GM10266 (cell line): ENCODE measurements around the gene TMEM19.

Experiments used
- DNase-seq: peaks from one replicate; pipeline ENCODE4 v3.0.0; 2012; ENCODE audit errors: extremely low spot score
- TF ChIP-seq, protein P1 (sequence below): IDR thresholded peaks from 2 replicates; pipeline ENCODE4 v1.5.1; 2012; ENCODE audit warnings: mild to moderate bottlenecking, low read depth; ENCODE audit not compliant: control insufficient read depth, insufficient read depth; ENCODE audit errors: missing control alignments

The TMEM19 gene

DNA sequence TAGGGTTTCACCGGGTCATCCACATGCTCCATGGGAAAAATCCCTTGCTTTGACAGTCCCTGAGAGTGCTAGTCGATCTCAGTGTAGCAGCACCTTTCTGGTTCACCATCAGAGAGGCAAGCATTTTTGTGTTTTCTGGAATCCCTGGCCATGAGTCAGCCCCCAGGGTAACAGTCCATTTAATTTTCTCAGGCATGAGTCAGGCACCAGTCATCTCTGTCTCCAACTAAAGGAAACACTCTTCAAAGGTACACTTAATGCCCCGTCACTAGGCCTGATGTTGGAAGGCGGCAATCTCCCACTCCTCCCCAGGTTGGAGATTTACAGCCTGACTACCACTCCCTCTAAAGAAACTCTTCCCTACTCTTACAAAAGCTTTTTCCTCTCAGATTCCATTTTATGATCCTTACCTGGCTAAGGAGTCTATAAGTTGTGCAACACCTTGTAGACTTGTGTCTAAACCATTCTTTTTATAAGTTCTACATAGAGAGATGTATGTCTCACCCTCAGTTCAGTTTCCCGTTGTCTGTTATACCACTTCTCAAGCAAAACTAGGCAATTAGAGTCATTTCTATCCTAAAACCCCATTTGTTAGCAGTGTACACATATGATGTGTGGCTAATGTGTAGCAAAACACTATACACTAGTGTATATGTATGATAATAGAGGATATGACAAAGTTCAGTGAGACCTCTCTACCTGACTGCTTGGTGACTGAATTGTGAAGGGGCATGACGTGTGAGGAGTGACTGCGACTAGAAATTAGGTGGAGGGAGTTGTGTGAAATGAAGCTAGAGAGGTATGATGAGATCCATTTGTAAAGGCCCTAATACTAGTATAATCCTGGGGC is 24.6 kb downstream of the TMEM19 start:
- no peak for DNase-seq

GRCh38 chr12:71718611-71719010 is 32.7 kb downstream of the TMEM19 start:
- no peak for DNase-seq
- TF ChIP-seq, protein P1, sequence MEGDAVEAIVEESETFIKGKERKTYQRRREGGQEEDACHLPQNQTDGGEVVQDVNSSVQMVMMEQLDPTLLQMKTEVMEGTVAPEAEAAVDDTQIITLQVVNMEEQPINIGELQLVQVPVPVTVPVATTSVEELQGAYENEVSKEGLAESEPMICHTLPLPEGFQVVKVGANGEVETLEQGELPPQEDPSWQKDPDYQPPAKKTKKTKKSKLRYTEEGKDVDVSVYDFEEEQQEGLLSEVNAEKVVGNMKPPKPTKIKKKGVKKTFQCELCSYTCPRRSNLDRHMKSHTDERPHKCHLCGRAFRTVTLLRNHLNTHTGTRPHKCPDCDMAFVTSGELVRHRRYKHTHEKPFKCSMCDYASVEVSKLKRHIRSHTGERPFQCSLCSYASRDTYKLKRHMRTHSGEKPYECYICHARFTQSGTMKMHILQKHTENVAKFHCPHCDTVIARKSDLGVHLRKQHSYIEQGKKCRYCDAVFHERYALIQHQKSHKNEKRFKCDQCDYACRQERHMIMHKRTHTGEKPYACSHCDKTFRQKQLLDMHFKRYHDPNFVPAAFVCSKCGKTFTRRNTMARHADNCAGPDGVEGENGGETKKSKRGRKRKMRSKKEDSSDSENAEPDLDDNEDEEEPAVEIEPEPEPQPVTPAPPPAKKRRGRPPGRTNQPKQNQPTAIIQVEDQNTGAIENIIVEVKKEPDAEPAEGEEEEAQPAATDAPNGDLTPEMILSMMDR, result no peak

More for the DNA sequence above, 24.6 kb downstream of the TMEM19 start:
- TF ChIP-seq, protein P1, result no peak

GRCh38 chr12:71719647-71720370 is 33.9 kb downstream of the TMEM19 start:
- TF ChIP-seq, protein P1, result no peak
- no peak for DNase-seq

DNA sequence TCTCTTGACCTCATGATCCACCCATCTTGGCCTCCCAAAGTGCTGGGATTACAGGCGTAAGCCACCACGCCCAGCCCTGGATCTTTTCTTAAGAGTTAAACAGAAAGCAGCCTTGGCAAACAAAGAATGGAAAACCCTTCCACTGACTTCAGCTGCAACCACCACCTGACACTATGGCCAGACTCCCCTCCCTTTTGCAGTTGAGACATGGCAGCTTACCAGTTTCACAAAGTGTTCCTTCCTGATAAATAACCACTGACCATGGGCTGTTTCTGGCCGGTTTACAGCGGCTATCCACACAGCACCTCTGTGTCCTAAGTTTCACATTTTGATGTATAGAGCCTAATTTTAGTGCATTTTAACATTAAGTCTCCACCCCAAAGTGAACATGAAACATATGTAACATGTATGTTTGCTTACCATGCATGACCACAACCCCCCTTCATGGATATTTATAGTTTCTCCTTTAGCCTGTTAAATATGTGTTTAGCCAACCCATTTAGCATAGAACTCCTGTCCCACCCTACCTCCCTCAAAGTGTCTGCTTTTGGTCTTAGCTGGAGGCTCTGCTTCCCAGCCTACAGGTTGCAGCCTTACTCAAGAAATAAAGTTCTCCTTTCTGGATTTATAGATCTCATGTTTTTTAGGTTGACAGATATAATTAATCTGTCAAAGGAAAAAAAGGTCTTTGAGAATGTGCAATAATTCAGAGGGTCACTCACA is 36.1 kb downstream of the TMEM19 start:
- TF ChIP-seq, protein P1, result no peak
- DNase-seq, result no peak

DNA sequence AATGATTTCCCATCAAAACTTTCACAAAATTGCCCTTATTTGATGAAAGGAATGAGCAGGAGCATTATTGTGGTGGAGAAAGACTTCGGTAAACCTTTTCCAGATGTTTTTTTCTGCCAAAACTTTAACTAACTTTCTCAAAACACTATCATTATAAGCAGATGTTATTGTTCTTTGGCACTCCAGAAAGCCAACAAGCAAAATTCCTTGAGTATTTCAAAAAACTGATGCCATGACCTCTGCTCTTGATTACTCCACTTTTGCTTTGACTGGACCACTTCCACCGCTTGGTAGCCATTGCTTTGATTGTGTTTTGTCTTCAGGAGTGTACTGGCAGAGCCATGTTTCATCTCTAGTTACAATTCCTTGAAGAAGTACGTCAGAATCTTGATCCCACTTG is 39.1 kb downstream of the TMEM19 start:
- TF ChIP-seq, protein P1, result no peak
- no peak for DNase-seq

DNA sequence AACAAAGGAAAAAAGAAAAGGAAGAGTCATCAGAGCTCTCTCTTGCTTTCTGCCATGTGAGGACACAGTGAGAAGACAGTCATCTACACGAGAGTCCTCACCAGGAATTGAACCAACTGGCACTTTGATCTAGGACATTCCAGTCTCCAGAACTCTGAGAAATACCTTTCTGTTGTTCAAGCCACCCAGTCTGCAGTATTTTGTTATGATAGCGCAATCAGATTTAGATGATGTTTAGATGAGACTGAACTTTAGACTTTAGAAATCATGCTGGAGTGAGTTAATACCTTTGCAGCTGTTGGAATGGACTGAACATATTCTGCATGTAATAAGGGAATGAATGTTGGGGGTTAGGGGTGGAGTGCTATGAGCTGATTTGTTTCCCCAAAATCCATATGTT is 40.7 kb downstream of the TMEM19 start:
- TF ChIP-seq, protein P1, result no peak
- DNase-seq, result no peak
